Stimulated activated memory B cell treated with anti-CD40 and anti-IgM and Interleukin-4, amounts not matched to agents 10 μg/mL and 1 μg/mL and 100 μg/mL, for 72 hours (primary cell): ENCODE data around the gene FBXO8.
"Not testable (repeated sequence)": the region's sequence is repeated elsewhere in the genome, so short reads cannot be mapped to it uniquely, and the experiment has no call there.

Source experiments
- ATAC-seq: fragments of 150-1000 bp; cut with Tn5 transposase; 2 replicates; pipeline ENCODE4 v1.10.0; 2021
- H3K27ac Mint-ChIP-seq: one replicate; pipeline ENCODE4 v1.8.0; 2022; ENCODE audit warnings: mild to moderate bottlenecking, mixed read lengths
- H3K27me3 Mint-ChIP-seq: one replicate; pipeline ENCODE4 v1.8.0; 2022; ENCODE audit warnings: mixed read lengths
- H3K36me3 Mint-ChIP-seq: one replicate; pipeline ENCODE4 v1.8.0; 2022; ENCODE audit warnings: mixed read lengths
- H3K4me1 Mint-ChIP-seq: one replicate; pipeline ENCODE4 v1.8.0; 2022; ENCODE audit warnings: mixed read lengths
- H3K4me3 Mint-ChIP-seq: one replicate; pipeline ENCODE4 v1.8.0; 2022; ENCODE audit warnings: mild to moderate bottlenecking, moderate library complexity, mixed read lengths
- H3K9me3 Mint-ChIP-seq: one replicate; pipeline ENCODE4 v1.8.0; 2022; ENCODE audit warnings: mixed read lengths

FBXO8 gene

GRCh38 chr4:174304664-174305063 lies 21.2 kb upstream of the FBXO8 start:
- ATAC-seq = no peak
- no peak overlapping the region for H3K4me3 Mint-ChIP-seq
- no peaks in the 10 kb centered on the region for H3K27me3 Mint-ChIP-seq
- no peaks in the 10 kb centered on the region for H3K9me3 Mint-ChIP-seq
- no peaks in the 10 kb centered on the region for H3K4me1 Mint-ChIP-seq
- H3K36me3 Mint-ChIP-seq = peaks cover 55% of the 10 kb centered on the region
- no peak overlapping the region for H3K27ac Mint-ChIP-seq

- H3K9me3 Mint-ChIP-seq = no peaks in the 10 kb centered on the region
- ATAC-seq = no peak
- H3K36me3 Mint-ChIP-seq = peaks cover 56% of the 10 kb centered on the region
- no peak overlapping the region for H3K4me3 Mint-ChIP-seq
- H3K4me1 Mint-ChIP-seq = no peaks in the 10 kb centered on the region
- H3K27ac Mint-ChIP-seq = no peak overlapping the region
- no peaks in the 10 kb centered on the region for H3K27me3 Mint-ChIP-seq
Observed at GRCh38 chr4:174303687-174304086, 20.2 kb upstream of the FBXO8 start.

- Mint-ChIP-seq H3K36me3 (peaks cover 54% of the 10 kb centered on the region), H3K9me3 (peaks cover 16% of the 10 kb centered on the region), H3K4me1 (peaks cover 17% of the 10 kb centered on the region)
- H3K27me3 Mint-ChIP-seq, H3K27ac Mint-ChIP-seq, ATAC-seq, H3K4me3 Mint-ChIP-seq: not testable (repeated sequence)
Observed at GRCh38 chr4:174295142-174295541, 11.7 kb upstream of the FBXO8 start.

- not testable (repeated sequence) for H3K4me3 Mint-ChIP-seq, H3K27ac Mint-ChIP-seq, H3K27me3 Mint-ChIP-seq, ATAC-seq
- H3K36me3 Mint-ChIP-seq = peaks cover 51% of the 10 kb centered on the region
- peaks cover 16% of the 10 kb centered on the region for H3K9me3 Mint-ChIP-seq
- peaks cover 17% of the 10 kb centered on the region for H3K4me1 Mint-ChIP-seq
Observed at GRCh38 chr4:174294641-174295040, 11.2 kb upstream of the FBXO8 start.

- peaks cover 16% of the 10 kb centered on the region for H3K9me3 Mint-ChIP-seq
- no peak for ATAC-seq
- H3K27me3 Mint-ChIP-seq = no peaks in the 10 kb centered on the region
- peaks cover 33% of the 10 kb centered on the region for H3K4me1 Mint-ChIP-seq
- H3K4me3 Mint-ChIP-seq = no peak overlapping the region
- no peak overlapping the region for H3K27ac Mint-ChIP-seq
- H3K36me3 Mint-ChIP-seq = peaks cover 38% of the 10 kb centered on the region
Observed at GRCh38 chr4:174292473-174292872, 9.0 kb upstream of the FBXO8 start.

GRCh38 chr4:174286870-174287269 lies 3.4 kb upstream of the FBXO8 start:
- Mint-ChIP-seq H3K9me3 (peaks cover 5% of the 10 kb centered on the region), H3K27ac (no peak overlapping the region), H3K4me3 (no peak overlapping the region)

GRCh38 chr4:174284487-174284886 lies 1.0 kb upstream of the FBXO8 start:
- peak overlapping the region; percentile 100 for H3K4me3 Mint-ChIP-seq
- no peaks in the 10 kb centered on the region for H3K9me3 Mint-ChIP-seq
- H3K27ac Mint-ChIP-seq = peak overlapping the region; percentile 99
- peaks cover 13% of the 10 kb centered on the region for H3K36me3 Mint-ChIP-seq
- H3K4me1 Mint-ChIP-seq = peaks cover 63% of the 10 kb centered on the region
- ATAC-seq = no peak
- H3K27me3 Mint-ChIP-seq = no peaks in the 10 kb centered on the region

More at GRCh38 chr4:174286870-174287269, 3.4 kb upstream of the FBXO8 start:
- Mint-ChIP-seq H3K4me1 (peaks cover 54% of the 10 kb centered on the region), H3K27me3 (no peaks in the 10 kb centered on the region), H3K36me3 (peaks cover 10% of the 10 kb centered on the region)
- no peak for ATAC-seq

GRCh38 chr4:174282836-174283506 lies 496 bp downstream of the FBXO8 start:
- peak overlapping the region; percentile 99 for H3K27ac Mint-ChIP-seq
- H3K4me3 Mint-ChIP-seq = peak overlapping the region; percentile 100
- peaks cover 19% of the 10 kb centered on the region for H3K36me3 Mint-ChIP-seq
- ATAC-seq = peak; percentile 99
- H3K27me3 Mint-ChIP-seq = no peaks in the 10 kb centered on the region
- no peaks in the 10 kb centered on the region for H3K9me3 Mint-ChIP-seq
- H3K4me1 Mint-ChIP-seq = peaks cover 60% of the 10 kb centered on the region

DNA sequence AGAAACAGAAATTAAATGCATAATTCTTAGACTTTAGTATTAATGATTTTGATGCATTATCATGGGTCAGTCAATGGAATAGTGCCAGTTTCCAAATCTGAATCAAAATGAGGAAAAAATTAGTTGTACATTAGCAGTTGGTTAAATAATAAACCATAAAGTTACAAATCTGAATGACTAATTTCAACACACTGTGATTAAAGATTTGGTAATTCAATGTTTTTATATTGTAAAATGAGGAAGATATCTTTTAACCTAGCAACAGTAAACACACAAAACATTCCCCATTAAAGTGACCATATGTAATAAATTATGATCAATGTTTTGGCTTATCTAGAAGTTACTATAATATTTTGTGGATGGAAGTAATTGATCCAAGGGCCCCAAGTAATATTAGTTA lies 1.6 kb downstream of the FBXO8 start:
- no peak overlapping the region for H3K4me3 Mint-ChIP-seq
- peaks cover 19% of the 10 kb centered on the region for H3K36me3 Mint-ChIP-seq
- H3K4me1 Mint-ChIP-seq = peaks cover 62% of the 10 kb centered on the region
- peak overlapping the region; percentile 99 for H3K27ac Mint-ChIP-seq
- ATAC-seq = no peak
- H3K27me3 Mint-ChIP-seq = no peaks in the 10 kb centered on the region
- no peaks in the 10 kb centered on the region for H3K9me3 Mint-ChIP-seq

GRCh38 chr4:174281182-174281737 lies 2.2 kb downstream of the FBXO8 start:
- no peaks in the 10 kb centered on the region for H3K27me3 Mint-ChIP-seq
- H3K4me3 Mint-ChIP-seq = no peak overlapping the region
- H3K36me3 Mint-ChIP-seq = peaks cover 19% of the 10 kb centered on the region
- ATAC-seq = no peak
- H3K9me3 Mint-ChIP-seq = no peaks in the 10 kb centered on the region
- H3K27ac Mint-ChIP-seq = no peak overlapping the region
- H3K4me1 Mint-ChIP-seq = peaks cover 59% of the 10 kb centered on the region

DNA sequence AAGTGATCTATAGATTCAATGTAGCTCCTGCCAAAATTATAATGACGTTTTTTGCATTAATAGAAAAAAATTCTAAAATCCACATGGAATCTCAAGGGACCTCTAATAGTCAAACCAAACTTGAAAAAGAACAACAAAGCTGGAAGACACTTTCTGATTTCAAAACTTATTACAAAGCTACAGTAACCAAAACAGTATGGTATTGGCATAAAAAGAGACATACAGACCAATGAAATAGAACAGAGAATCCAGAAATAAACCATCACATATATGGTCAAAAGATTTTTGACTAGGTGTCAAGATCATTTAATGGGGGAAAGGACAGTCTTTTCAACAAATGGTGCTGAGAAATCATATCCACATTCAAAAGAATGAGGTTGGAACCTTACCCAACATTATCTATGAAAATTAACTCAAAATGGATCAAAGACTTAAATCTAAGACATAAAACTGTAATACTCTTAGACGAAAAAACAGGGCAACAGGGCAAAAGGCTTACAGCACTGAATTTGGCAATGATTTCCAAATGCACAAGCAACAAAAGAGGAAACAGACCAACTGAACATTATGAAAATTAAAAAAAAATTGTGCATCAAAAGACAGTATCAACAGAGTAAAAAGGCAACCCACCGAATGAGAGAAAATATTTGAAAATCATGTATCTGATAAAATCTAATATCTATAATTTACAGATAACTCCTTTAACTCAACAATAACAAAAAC lies 3.9 kb downstream of the FBXO8 start:
- no peaks in the 10 kb centered on the region for H3K9me3 Mint-ChIP-seq
- ATAC-seq = no peak
- H3K4me3 Mint-ChIP-seq = no peak overlapping the region
- peaks cover 19% of the 10 kb centered on the region for H3K36me3 Mint-ChIP-seq
- no peaks in the 10 kb centered on the region for H3K27me3 Mint-ChIP-seq
- H3K4me1 Mint-ChIP-seq = peaks cover 53% of the 10 kb centered on the region
- H3K27ac Mint-ChIP-seq = no peak overlapping the region

GRCh38 chr4:174278467-174278866 lies 5.0 kb downstream of the FBXO8 start:
- Mint-ChIP-seq H3K27me3 (no peaks in the 10 kb centered on the region), H3K27ac (no peak overlapping the region), H3K36me3 (peaks cover 19% of the 10 kb centered on the region), H3K9me3 (no peaks in the 10 kb centered on the region), H3K4me3 (no peak overlapping the region), H3K4me1 (peaks cover 52% of the 10 kb centered on the region)
- ATAC-seq = no peak

GRCh38 chr4:174277433-174277832 lies 6.0 kb downstream of the FBXO8 start:
- Mint-ChIP-seq H3K27ac (no peak overlapping the region), H3K4me1 (peaks cover 59% of the 10 kb centered on the region), H3K9me3 (no peaks in the 10 kb centered on the region), H3K36me3 (peaks cover 19% of the 10 kb centered on the region), H3K27me3 (no peaks in the 10 kb centered on the region), H3K4me3 (no peak overlapping the region)
- ATAC-seq = no peak

DNA sequence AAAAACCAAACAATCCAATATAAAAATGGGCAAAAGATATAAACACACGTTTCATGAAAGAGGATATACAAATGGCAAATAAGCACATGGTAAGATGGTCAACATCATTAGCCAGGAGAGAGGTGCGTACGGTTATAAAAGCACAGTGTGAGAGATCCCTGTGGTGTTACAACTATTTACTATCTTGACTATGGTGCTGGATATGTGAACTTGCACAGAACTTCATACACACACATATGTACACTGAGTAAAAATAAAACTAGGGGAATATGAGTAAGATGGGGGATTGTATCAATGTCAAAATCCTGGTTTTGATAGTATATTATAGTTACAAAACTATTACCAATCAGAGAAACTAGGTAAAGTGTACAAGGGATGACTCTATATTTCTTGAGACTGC lies 8.4 kb downstream of the FBXO8 start:
- Mint-ChIP-seq H3K4me3 (no peak overlapping the region), H3K4me1 (peaks cover 52% of the 10 kb centered on the region), H3K27ac (no peak overlapping the region), H3K9me3 (no peaks in the 10 kb centered on the region), H3K27me3 (no peaks in the 10 kb centered on the region), H3K36me3 (peaks cover 13% of the 10 kb centered on the region)
- no peak for ATAC-seq

GRCh38 chr4:174274436-174274835 lies 9.0 kb downstream of the FBXO8 start:
- no peak overlapping the region for H3K4me3 Mint-ChIP-seq
- H3K36me3 Mint-ChIP-seq = peaks cover 6% of the 10 kb centered on the region
- no peak for ATAC-seq
- H3K27ac Mint-ChIP-seq = no peak overlapping the region
- H3K27me3 Mint-ChIP-seq = no peaks in the 10 kb centered on the region
- peaks cover 46% of the 10 kb centered on the region for H3K4me1 Mint-ChIP-seq
- no peaks in the 10 kb centered on the region for H3K9me3 Mint-ChIP-seq

DNA sequence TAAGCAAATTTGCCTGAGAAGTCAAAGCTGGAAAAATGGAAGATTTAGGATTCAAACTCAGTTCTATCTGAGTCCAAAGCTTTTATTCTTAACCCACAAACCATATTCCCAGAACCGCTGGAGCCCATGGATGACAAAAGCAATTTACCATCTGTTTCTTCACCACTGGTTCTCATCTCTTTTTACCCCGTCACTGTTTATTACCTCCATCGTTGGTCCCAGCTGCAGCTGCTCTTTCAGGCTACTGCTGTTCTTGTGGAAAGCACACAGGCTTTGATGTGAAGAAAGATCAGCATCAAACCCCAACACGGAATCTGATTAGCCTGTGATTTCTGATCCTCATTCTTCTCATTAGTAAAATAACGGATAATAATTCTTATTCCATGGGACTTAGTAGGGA lies 9.5 kb downstream of the FBXO8 start:
- H3K27me3 Mint-ChIP-seq = no peaks in the 10 kb centered on the region
- peaks cover 41% of the 10 kb centered on the region for H3K4me1 Mint-ChIP-seq
- no peak for ATAC-seq
- H3K4me3 Mint-ChIP-seq = no peak overlapping the region
- no peak overlapping the region for H3K27ac Mint-ChIP-seq
- no peaks in the 10 kb centered on the region for H3K9me3 Mint-ChIP-seq
- H3K36me3 Mint-ChIP-seq = peaks cover under 1% of the 10 kb centered on the region
